GM12878 (cell line): ENCODE measurements around the gene NDOR1. TPM values are rescaled to one million over a fixed set of nuclear protein-coding genes. Genes with fewer than 3 reads are reported as not detected.

Experiments
- BCLAF1 ChIP-seq: fragments of 450-650 bp; IDR thresholded peaks from 2 replicates; pipeline ENCODE4 v1.6.1; 2017; ENCODE audit warnings: antibody characterized with exemption, mild to moderate bottlenecking, moderate library complexity
- IRF4 ChIP-seq: IDR thresholded peaks from 2 replicates; pipeline ENCODE4 v1.6.1; 2011; ENCODE audit warnings: low read depth, low read length
- LARP7 ChIP-seq: fragments of 450-650 bp; IDR thresholded peaks from 2 replicates; pipeline ENCODE4 v1.6.1; 2017; ENCODE audit warnings: mild to moderate bottlenecking
- POLR2A ChIP-seq: IDR thresholded peaks from 2 replicates; pipeline ENCODE4 v1.6.1; 2011; ENCODE audit warnings: low read depth, mild to moderate bottlenecking, low read length
- POU2F2 ChIP-seq: IDR thresholded peaks from 3 replicates; pipeline ENCODE4 v1.6.1; 2011; ENCODE audit warnings: low read depth, mild to moderate bottlenecking, low read length, borderline replicate concordance
- RELA ChIP-seq: fragments of 450-650 bp; IDR thresholded peaks from 2 replicates; pipeline ENCODE4 v1.8.0; 2014; ENCODE audit warnings: borderline replicate concordance; ENCODE audit not compliant: partially characterized antibody
- SREBF1 ChIP-seq: IDR thresholded peaks from 2 replicates; pipeline ENCODE4 v1.6.1; 2012; ENCODE audit warnings: mild to moderate bottlenecking, low read length
- TARDBP ChIP-seq: IDR thresholded peaks from 2 replicates; pipeline ENCODE4 v1.6.1; 2016; ENCODE audit warnings: borderline replicate concordance
- TBL1XR1 ChIP-seq: IDR thresholded peaks from 2 replicates; pipeline ENCODE4 v1.6.1; 2012; ENCODE audit warnings: low read depth, low read length, improper control_type of control experiment
- ZZZ3 ChIP-seq: IDR thresholded peaks from 2 replicates; pipeline ENCODE4 v1.6.1; 2011; ENCODE audit warnings: low read depth; ENCODE audit not compliant: control insufficient read depth, insufficient read length
- polyA plus RNA-seq, 11 experiments: library from polyadenylated mRNA; depleted of rRNA in 4 of 11; unstranded in 6 of 11; stranded (reverse) in 5 of 11; fragments of >200 nt; fragmentation: Nextera tagmentation in 4 of 11; fragmentation: Illumina TruSeq in 1 of 11; extraction: Ambion mirVana in 4 of 11; extraction: Trizol in 1 of 11; gene quantifications; 1 replicate in 1 of 11; 2 replicates in 10 of 11; pipeline versions ENCODE4 v1.2.1 to v1.2.3, GENCODE V29; 2011 to 2016; ENCODE audit warnings: inconsistent platforms in 2 of 11, missing spikeins in 2 of 11, low read depth in 1 of 11
- total RNA-seq, 4 experiments: library from RNA; depleted of rRNA in 3 of 4; stranded (reverse); fragments of >200 nt in 3 of 4; fragmentation: Illumina TruSeq in 1 of 4; extraction: Trizol in 1 of 4; gene quantifications; 2 replicates each; pipeline versions ENCODE4 v1.2.1 to v1.2.3, GENCODE V29; 2013 to 2021
- TF ChIP-seq, protein P1 (sequence below): fragments of 450-650 bp; formaldehyde crosslinking; IDR thresholded peaks from 2 replicates; pipeline ENCODE4 v1.5.0; 2022; ENCODE audit warnings: mild to moderate bottlenecking, missing genetic modification characterization
- TF ChIP-seq, protein P2 (sequence below): fragments of 450-650 bp; IDR thresholded peaks from 2 replicates; pipeline ENCODE4 v1.6.1; 2018; ENCODE audit warnings: borderline replicate concordance, mild to moderate bottlenecking; ENCODE audit not compliant: partially characterized antibody

NDOR1 gene
- total and polyA plus RNA-seq, 10 of the 15 experiments (the other 5 are each of a cell fraction or from before 2014, with no cell fraction given): 0.04 to 32.9 (median 11.1) TPM

GRCh38 chr9:137243626-137244485 is 38.4 kb downstream of the NDOR1 start (continued):
- TF ChIP-seq TARDBP (peak; percentile 40; the same call in 1 of the 2 replicates), SREBF1 (no peak), TBL1XR1 (no peak), IRF4 (no peak), LARP7 (no peak), POLR2A (no peak), ZZZ3 (no peak), POU2F2 (peak; percentile 53; the same call in 1 of the 3 replicates), RELA (no peak), BCLAF1 (no peak)
- TF ChIP-seq, protein P1, sequence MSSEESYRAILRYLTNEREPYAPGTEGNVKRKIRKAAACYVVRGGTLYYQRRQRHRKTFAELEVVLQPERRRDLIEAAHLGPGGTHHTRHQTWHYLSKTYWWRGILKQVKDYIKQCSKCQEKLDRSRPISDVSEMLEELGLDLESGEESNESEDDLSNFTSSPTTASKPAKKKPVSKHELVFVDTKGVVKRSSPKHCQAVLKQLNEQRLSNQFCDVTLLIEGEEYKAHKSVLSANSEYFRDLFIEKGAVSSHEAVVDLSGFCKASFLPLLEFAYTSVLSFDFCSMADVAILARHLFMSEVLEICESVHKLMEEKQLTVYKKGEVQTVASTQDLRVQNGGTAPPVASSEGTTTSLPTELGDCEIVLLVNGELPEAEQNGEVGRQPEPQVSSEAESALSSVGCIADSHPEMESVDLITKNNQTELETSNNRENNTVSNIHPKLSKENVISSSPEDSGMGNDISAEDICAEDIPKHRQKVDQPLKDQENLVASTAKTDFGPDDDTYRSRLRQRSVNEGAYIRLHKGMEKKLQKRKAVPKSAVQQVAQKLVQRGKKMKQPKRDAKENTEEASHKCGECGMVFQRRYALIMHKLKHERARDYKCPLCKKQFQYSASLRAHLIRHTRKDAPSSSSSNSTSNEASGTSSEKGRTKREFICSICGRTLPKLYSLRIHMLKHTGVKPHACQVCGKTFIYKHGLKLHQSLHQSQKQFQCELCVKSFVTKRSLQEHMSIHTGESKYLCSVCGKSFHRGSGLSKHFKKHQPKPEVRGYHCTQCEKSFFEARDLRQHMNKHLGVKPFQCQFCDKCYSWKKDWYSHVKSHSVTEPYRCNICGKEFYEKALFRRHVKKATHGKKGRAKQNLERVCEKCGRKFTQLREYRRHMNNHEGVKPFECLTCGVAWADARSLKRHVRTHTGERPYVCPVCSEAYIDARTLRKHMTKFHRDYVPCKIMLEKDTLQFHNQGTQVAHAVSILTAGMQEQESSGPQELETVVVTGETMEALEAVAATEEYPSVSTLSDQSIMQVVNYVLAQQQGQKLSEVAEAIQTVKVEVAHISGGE (CRISPR knock-in tag): no peak
- TF ChIP-seq, protein P2, sequence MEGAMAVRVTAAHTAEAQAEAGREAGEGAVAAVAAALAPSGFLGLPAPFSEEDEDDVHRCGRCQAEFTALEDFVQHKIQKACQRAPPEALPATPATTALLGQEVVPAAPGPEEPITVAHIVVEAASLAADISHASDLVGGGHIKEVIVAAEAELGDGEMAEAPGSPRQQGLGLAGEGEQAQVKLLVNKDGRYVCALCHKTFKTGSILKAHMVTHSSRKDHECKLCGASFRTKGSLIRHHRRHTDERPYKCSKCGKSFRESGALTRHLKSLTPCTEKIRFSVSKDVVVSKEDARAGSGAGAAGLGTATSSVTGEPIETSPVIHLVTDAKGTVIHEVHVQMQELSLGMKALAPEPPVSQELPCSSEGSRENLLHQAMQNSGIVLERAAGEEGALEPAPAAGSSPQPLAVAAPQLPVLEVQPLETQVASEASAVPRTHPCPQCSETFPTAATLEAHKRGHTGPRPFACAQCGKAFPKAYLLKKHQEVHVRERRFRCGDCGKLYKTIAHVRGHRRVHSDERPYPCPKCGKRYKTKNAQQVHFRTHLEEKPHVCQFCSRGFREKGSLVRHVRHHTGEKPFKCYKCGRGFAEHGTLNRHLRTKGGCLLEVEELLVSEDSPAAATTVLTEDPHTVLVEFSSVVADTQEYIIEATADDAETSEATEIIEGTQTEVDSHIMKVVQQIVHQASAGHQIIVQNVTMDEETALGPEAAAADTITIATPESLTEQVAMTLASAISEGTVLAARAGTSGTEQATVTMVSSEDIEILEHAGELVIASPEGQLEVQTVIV: no peak
- TF ChIP-seq, all 136 proteins: peak for 8
